H9 (cell line): ENCODE data around the gene SLC4A3. TPM values are rescaled to one million over a fixed set of nuclear protein-coding genes. Genes with fewer than 3 reads are reported as not detected.

ENCODE experiments used
- DNase-seq: peaks from one replicate; pipeline ENCODE4 v3.0.0-alpha.2; 2017
- H2AFZ ChIP-seq: one replicate; pipeline ENCODE4 v1.6.1; 2013; ENCODE audit warnings: mild to moderate bottlenecking, low read length, control low read depth, moderate library complexity
- H2AK5ac ChIP-seq: 2 replicates; pipeline ENCODE4 v1.6.1; 2013; ENCODE audit warnings: low read length, control low read depth, mixed read lengths; ENCODE audit not compliant: insufficient read length
- H2BK120ac ChIP-seq: one replicate; pipeline ENCODE4 v1.6.1; 2013; ENCODE audit warnings: low read depth, mild to moderate bottlenecking, low read length, control low read depth, inconsistent platforms; ENCODE audit not compliant: poor library complexity, severe bottlenecking
- H2BK12ac ChIP-seq: 2 replicates; pipeline ENCODE4 v1.6.1; 2013; ENCODE audit warnings: low read length, control low read depth, mixed read lengths, low read depth; ENCODE audit not compliant: insufficient read length
- H2BK15ac ChIP-seq: 2 replicates; pipeline ENCODE4 v1.6.1; 2013; ENCODE audit warnings: low read depth, low read length, control low read depth
- H2BK20ac ChIP-seq: one replicate; pipeline ENCODE4 v1.6.1; 2013; ENCODE audit warnings: low read depth, mild to moderate bottlenecking, low read length, control low read depth, inconsistent platforms; ENCODE audit not compliant: poor library complexity, severe bottlenecking
- H2BK5ac ChIP-seq: 2 replicates; pipeline ENCODE4 v1.6.1; 2013; ENCODE audit warnings: low read length, control low read depth, mixed read lengths; ENCODE audit not compliant: insufficient read length
- H3K14ac ChIP-seq: 2 replicates; pipeline ENCODE4 v1.6.1; 2013; ENCODE audit warnings: low read length, control low read depth; ENCODE audit not compliant: insufficient read depth
- H3K18ac ChIP-seq: 2 replicates; pipeline ENCODE4 v1.6.1; 2013; ENCODE audit warnings: low read depth, mild to moderate bottlenecking, mixed read lengths, low read length, control low read depth; ENCODE audit not compliant: insufficient read length
- H3K23ac ChIP-seq: 2 replicates; pipeline ENCODE4 v1.6.1; 2013; ENCODE audit warnings: low read length, control low read depth, mixed read lengths, low read depth; ENCODE audit not compliant: insufficient read length
- H3K23me2 ChIP-seq: 2 replicates; pipeline ENCODE4 v1.6.1; 2013; ENCODE audit warnings: low read depth, mild to moderate bottlenecking, mixed read lengths, low read length, control low read depth; ENCODE audit not compliant: insufficient read length, poor library complexity, severe bottlenecking
- H3K27ac ChIP-seq: 2 replicates; pipeline ENCODE4 v1.5.1; 2013; ENCODE audit warnings: low read length, control low read depth, mixed read lengths, low read depth; ENCODE audit not compliant: insufficient read length
- H3K27me3 ChIP-seq: 2 replicates; pipeline ENCODE4 v1.6.1; 2013; ENCODE audit warnings: low read length, control low read depth, inconsistent platforms; ENCODE audit not compliant: insufficient read depth
- H3K4ac ChIP-seq: 2 replicates; pipeline ENCODE4 v1.6.1; 2013; ENCODE audit warnings: low read depth, mild to moderate bottlenecking, control low read depth, inconsistent platforms, low read length, moderate library complexity
- H3K4me1 ChIP-seq: 2 replicates; pipeline ENCODE4 v1.6.1; 2013; ENCODE audit warnings: low read length, control low read depth, inconsistent platforms; ENCODE audit not compliant: insufficient read depth
- H3K4me2 ChIP-seq: 2 replicates; pipeline ENCODE4 v1.6.1; 2013; ENCODE audit warnings: low read length, control low read depth, mixed read lengths; ENCODE audit not compliant: insufficient read length, insufficient read depth
- H3K56ac ChIP-seq: 2 replicates; pipeline ENCODE4 v1.6.1; 2013; ENCODE audit warnings: low read depth, mild to moderate bottlenecking, mixed read lengths, low read length, control low read depth; ENCODE audit not compliant: insufficient read length
- H3K79me1 ChIP-seq: 2 replicates; pipeline ENCODE4 v1.6.1; 2013; ENCODE audit warnings: low read depth, mild to moderate bottlenecking, moderate library complexity, low read length, control low read depth, inconsistent platforms; ENCODE audit not compliant: insufficient read depth, poor library complexity, severe bottlenecking
- H3K79me2 ChIP-seq: 2 replicates; pipeline ENCODE4 v1.6.1; 2013; ENCODE audit warnings: low read length, control low read depth, inconsistent platforms; ENCODE audit not compliant: insufficient read depth
- H3K9ac ChIP-seq: 2 replicates; pipeline ENCODE4 v1.6.1; 2013; ENCODE audit warnings: low read length, control low read depth, mixed read lengths; ENCODE audit not compliant: insufficient read length; ENCODE audit errors: extremely low read depth
- H3K9me3 ChIP-seq: one replicate; pipeline ENCODE4 v1.6.1; 2013; ENCODE audit warnings: low read depth, low read length, inconsistent platforms; ENCODE audit not compliant: control insufficient read depth
- H3T11ph ChIP-seq: one replicate; pipeline ENCODE4 v1.6.1; 2013; ENCODE audit warnings: mild to moderate bottlenecking, low read length, control low read depth, inconsistent platforms
- H4K20me1 ChIP-seq: one replicate; pipeline ENCODE4 v1.6.1; 2013; ENCODE audit not compliant: control insufficient read depth, insufficient read length, insufficient read depth
- H4K5ac ChIP-seq: 2 replicates; pipeline ENCODE4 v1.6.1; 2013; ENCODE audit warnings: low read depth, mild to moderate bottlenecking, mixed read lengths, low read length, control low read depth; ENCODE audit not compliant: insufficient read length
- H4K8ac ChIP-seq: replicated peaks from 2 replicates; pipeline ENCODE4 v1.6.1; 2013; ENCODE audit warnings: low read length, control low read depth, mixed read lengths, low read depth; ENCODE audit not compliant: insufficient read length
- H4K91ac ChIP-seq: 2 replicates; pipeline ENCODE4 v1.6.1; 2013; ENCODE audit warnings: low read depth, mild to moderate bottlenecking, moderate library complexity, mixed read lengths, low read length, control low read depth; ENCODE audit not compliant: insufficient read length
- H3K27ac Mint-ChIP-seq, 3 experiments: 2 replicates in 2 of 3; 3 replicates in 1 of 3; pipeline ENCODE4 v1.8.0; 2020 to 2021; ENCODE audit warnings: mixed read lengths in 3 of 3, mild to moderate bottlenecking in 1 of 3, moderate library complexity in 1 of 3
- H3K27me3 Mint-ChIP-seq: 2 replicates; pipeline ENCODE4 v1.8.0; 2021; ENCODE audit warnings: low read depth, mild to moderate bottlenecking, moderate library complexity, mixed read lengths
- H3K36me3 Mint-ChIP-seq, 3 experiments: 2 replicates in 2 of 3; 3 replicates in 1 of 3; pipeline ENCODE4 v1.8.0; 2020 to 2021; ENCODE audit warnings: low read depth in 3 of 3, mixed read lengths in 3 of 3; ENCODE audit not compliant: insufficient read depth in 1 of 3
- H3K4me1 Mint-ChIP-seq, 2 experiments: 2 replicates each; pipeline ENCODE4 v1.8.0; 2020; ENCODE audit warnings: mixed read lengths in 2 of 2
- H3K4me3 Mint-ChIP-seq, 2 experiments: 2 replicates in 1 of 2; 3 replicates in 1 of 2; pipeline ENCODE4 v1.8.0; 2020 to 2021; ENCODE audit warnings: mild to moderate bottlenecking in 2 of 2, mixed read lengths in 2 of 2, moderate library complexity in 1 of 2
- H3K9me3 Mint-ChIP-seq, 2 experiments: 2 replicates in 1 of 2; 3 replicates in 1 of 2; pipeline ENCODE4 v1.8.0; 2020; ENCODE audit warnings: mild to moderate bottlenecking in 2 of 2, mixed read lengths in 2 of 2, moderate library complexity in 1 of 2
- CTCF ChIP-seq: fragments of 200-600 bp; sonication (generic); conservative IDR thresholded peaks from 3 replicates; pipeline ENCODE4 v1.8.0; 2021; ENCODE audit warnings: antibody characterized with exemption, mild to moderate bottlenecking
- WGBS: extraction: QIAGEN DNeasy Blood & Tissue Kit; methylation state at CpG from one replicate; pipeline ENCODE4 v1.1.7; 2013; ENCODE audit warnings: missing lambda C conversion rate, low lambda C conversion rate, mixed read lengths; ENCODE audit not compliant: insufficient read length; ENCODE audit errors: extremely low coverage; 5-methylcytosine and 5-hydroxymethylcytosine counted together
- total RNA-seq: library from RNA; stranded (reverse); gene quantifications from 2 replicates; pipeline ENCODE4 v1.2.1, GENCODE V29; 2021

The SLC4A3 gene
- total RNA-seq, 1 experiment from 2014 or later: 11.1 TPM

- Histone ChIP-seq H3T11ph (no peak overlapping the region), H3K27ac (no peak overlapping the region), H4K20me1 (no peaks in the 10 kb centered on the region), H3K4me2 (no peak overlapping the region), H2AK5ac (no peak overlapping the region), H2BK120ac (no peak overlapping the region), H2BK20ac (no peak overlapping the region), H3K23ac (no peak overlapping the region), H3K56ac (no peak overlapping the region), H4K5ac (no peak overlapping the region), H3K9ac (no peak overlapping the region), H3K79me1 (no peaks in the 10 kb centered on the region), H2AFZ (no peak overlapping the region), H3K27me3 (no peaks in the 10 kb centered on the region), H2BK5ac (no peak overlapping the region), H3K9me3 (no peaks in the 10 kb centered on the region), H2BK15ac (no peak overlapping the region), H3K14ac (no peak overlapping the region), H3K79me2 (no peaks in the 10 kb centered on the region), H3K4me1 (peaks cover 2% of the 10 kb centered on the region; the same call in 1 of the 2 replicates), H3K23me2 (peaks cover 3% of the 10 kb centered on the region), H4K8ac (no peak overlapping the region), H3K18ac (no peak overlapping the region), H2BK12ac (no peak overlapping the region), H4K91ac (no peak overlapping the region), H3K4ac (no peak overlapping the region)
- H3K27me3 Mint-ChIP-seq: peaks cover 3% of the 10 kb centered on the region
- H3K27ac Mint-ChIP-seq: no peak overlapping the region
- no peak for DNase-seq
- H3K9me3 Mint-ChIP-seq: no peaks in the 10 kb centered on the region; a peak in 1 of 5 replicates
- H3K4me1 Mint-ChIP-seq: peaks cover 5 to 10% of the 10 kb centered on the region in 2 experiments
- peaks cover 0 to 24% (median 10%) of the 10 kb centered on the region in 3 experiments; a peak in 3 of 7 replicates for H3K36me3 Mint-ChIP-seq
- H3K4me3 Mint-ChIP-seq: no peak overlapping the region
- no CpG with 5 or more reads among the region's 9 CpGs for WGBS
- no peak for TF ChIP-seq CTCF
These were observed 10.4 kb downstream of the SLC4A3 start for GRCh38 chr2:219637842-219638185.
